Subcutaneous abdominal adipose tissue (tissue), 5 donors: ENCODE measurements around the gene ECD.
"Not testable (repeated sequence)": the region's sequence is repeated elsewhere in the genome, so short reads cannot be mapped to it uniquely, and the experiment has no call there.

Experiments
- H3K27ac ChIP-seq: one replicate; pipeline ENCODE4 v1.7.0; 2013; ENCODE audit warnings: low read depth, mild to moderate bottlenecking, inconsistent platforms, low read length, moderate library complexity
- H3K27me3 ChIP-seq, 5 donors: one replicate each; pipeline ENCODE4 v1.7.0; 2013; ENCODE audit warnings: low read length in 5 of 5, inconsistent platforms in 1 of 5; ENCODE audit not compliant: control insufficient read depth in 5 of 5, insufficient read depth in 4 of 5
- H3K36me3 ChIP-seq, 5 donors: one replicate each; pipeline ENCODE4 v1.7.0; 2013; ENCODE audit warnings: low read length in 5 of 5; ENCODE audit not compliant: control insufficient read depth in 5 of 5, insufficient read depth in 5 of 5
- H3K4me1 ChIP-seq, 5 donors: one replicate each; pipeline ENCODE4 v1.7.0; 2013; ENCODE audit warnings: low read length in 5 of 5, mild to moderate bottlenecking in 3 of 5, moderate library complexity in 1 of 5; ENCODE audit not compliant: control insufficient read depth in 5 of 5, insufficient read depth in 5 of 5
- H3K4me3 ChIP-seq, 5 donors: one replicate each; pipeline ENCODE4 v1.7.0; 2013; ENCODE audit warnings: low read length in 5 of 5, low read depth in 1 of 5
- H3K9ac ChIP-seq, 5 donors: one replicate each; pipeline ENCODE4 v1.7.0; 2013; ENCODE audit warnings: low read length in 5 of 5, mild to moderate bottlenecking in 4 of 5, moderate library complexity in 3 of 5
- H3K9me3 ChIP-seq, 5 donors: one replicate each; pipeline ENCODE4 v1.7.0; 2013; ENCODE audit warnings: low read length in 5 of 5; ENCODE audit not compliant: control insufficient read depth in 5 of 5
- donor health status: healthy.
- donor health status: healthy.
- donor health status: healthy.
- donor health status: healthy.
- donor health status: healthy.

Gene ECD

GRCh38 chr10:73134727-73135126 is 33.1 kb downstream of the ECD start:
- peaks cover 55 to 76% (median 59%) of the 10 kb centered on the region in 5 donors for H3K36me3 ChIP-seq
- H3K4me3 ChIP-seq = no peak overlapping the region
- H3K9me3 ChIP-seq = no peaks in the 10 kb centered on the region
- H3K9ac ChIP-seq = no peak overlapping the region
- no peaks in the 10 kb centered on the region for H3K27me3 ChIP-seq
- H3K27ac ChIP-seq = no peak overlapping the region
- H3K4me1 ChIP-seq = peaks cover 0 to 23% (median 8%) of the 10 kb centered on the region in 5 donors

DNA sequence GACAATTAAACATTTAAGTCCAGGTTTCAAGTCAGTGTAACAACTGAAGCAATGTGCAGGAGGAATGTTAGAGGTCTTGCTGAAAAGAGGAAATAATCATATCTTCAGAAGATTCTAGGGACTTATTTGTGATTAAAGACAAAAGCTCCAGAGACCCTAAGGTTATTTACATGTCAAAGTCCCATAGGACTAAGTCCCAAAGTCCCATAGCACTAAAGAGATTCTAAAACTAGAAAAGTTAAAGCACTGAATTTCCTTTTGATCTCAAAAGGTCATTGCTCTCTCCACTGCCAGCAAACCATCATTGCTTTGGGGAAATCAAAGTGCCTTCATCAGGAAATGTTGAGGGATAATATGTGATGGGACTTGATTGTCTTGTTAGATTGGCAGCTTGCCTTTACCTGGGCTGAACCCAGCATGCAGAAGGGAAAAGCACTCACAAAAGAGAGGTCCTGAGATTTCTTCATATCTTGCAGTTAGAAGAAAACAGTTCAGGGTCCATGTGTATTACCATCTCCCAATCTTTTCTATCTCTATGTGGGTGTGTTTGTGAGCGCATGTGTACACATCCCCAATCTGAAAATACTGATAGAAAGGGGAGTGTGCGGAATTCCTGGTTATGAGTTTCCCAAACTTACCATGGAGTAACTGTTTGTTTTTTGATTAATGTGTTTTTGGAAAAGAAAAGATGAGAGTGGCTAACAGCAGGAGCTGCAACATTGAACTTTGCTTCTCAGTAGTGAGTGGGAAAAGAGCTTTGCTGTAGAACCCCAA is 35.7 kb downstream of the ECD start:
- Histone ChIP-seq H3K9me3 (no peaks in the 10 kb centered on the region), H3K4me1 (peaks cover 0 to 11% (median 3%) of the 10 kb centered on the region in 5 donors), H3K9ac (no peak overlapping the region), H3K4me3 (no peak overlapping the region), H3K27ac (no peak overlapping the region), H3K36me3 (peaks cover 50 to 69% (median 55%) of the 10 kb centered on the region in 5 donors), H3K27me3 (no peaks in the 10 kb centered on the region)

GRCh38 chr10:73131301-73131700 is 36.5 kb downstream of the ECD start:
- Histone ChIP-seq H3K9ac (no peak overlapping the region), H3K27me3 (no peaks in the 10 kb centered on the region), H3K27ac (no peak overlapping the region), H3K9me3 (no peaks in the 10 kb centered on the region), H3K4me3 (no peak overlapping the region), H3K36me3 (peaks cover 50 to 71% (median 56%) of the 10 kb centered on the region in 5 donors), H3K4me1 (peaks cover 0 to 11% (median 3%) of the 10 kb centered on the region in 5 donors)

DNA sequence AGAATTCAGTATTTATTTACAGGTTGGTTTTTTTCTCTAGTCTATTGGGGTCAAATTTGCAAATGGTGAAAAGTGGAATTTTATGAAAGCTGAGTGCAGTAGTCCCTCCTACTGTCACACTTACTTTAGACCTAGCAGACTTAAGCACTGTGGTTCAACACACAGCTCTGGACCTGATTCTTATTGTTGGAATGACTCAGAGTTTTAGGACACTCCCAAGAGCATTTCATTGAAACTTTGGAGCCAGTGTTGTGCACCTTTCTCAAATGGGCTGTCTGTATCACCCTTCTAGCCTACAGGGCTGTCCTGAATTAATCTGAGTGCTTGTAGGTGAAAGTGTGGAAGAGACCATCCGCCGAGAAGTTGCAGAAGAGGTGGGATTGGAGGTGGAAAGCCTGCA is 41.5 kb downstream of the ECD start:
- Histone ChIP-seq H3K9me3 (no peaks in the 10 kb centered on the region), H3K36me3 (peaks cover 22 to 52% (median 33%) of the 10 kb centered on the region in 5 donors), H3K27ac (no peak overlapping the region), H3K9ac (no peak overlapping the region), H3K27me3 (no peaks in the 10 kb centered on the region), H3K4me3 (no peak overlapping the region), H3K4me1 (peaks cover 0 to 3% (median 0%) of the 10 kb centered on the region in 5 donors)

- Histone ChIP-seq H3K4me1 (peaks cover 2 to 9% (median 7%) of the 10 kb centered on the region in 5 donors), H3K4me3 (no peak overlapping the region), H3K36me3 (peaks cover 6 to 28% (median 12%) of the 10 kb centered on the region in 5 donors), H3K27me3 (no peaks in the 10 kb centered on the region), H3K9me3 (no peaks in the 10 kb centered on the region), H3K9ac (no peak overlapping the region), H3K27ac (no peak overlapping the region)
Measured at GRCh38 chr10:73119952-73120351, 47.9 kb downstream of the ECD start.

- no peaks in the 10 kb centered on the region for H3K9me3 ChIP-seq
- H3K4me3 ChIP-seq = no peak overlapping the region
- H3K4me1 ChIP-seq = peaks cover 2 to 9% (median 7%) of the 10 kb centered on the region in 5 donors
- peaks cover 6 to 25% (median 10%) of the 10 kb centered on the region in 5 donors for H3K36me3 ChIP-seq
- H3K27me3 ChIP-seq = no peaks in the 10 kb centered on the region
- no peak overlapping the region for H3K27ac ChIP-seq
- no peak overlapping the region for H3K9ac ChIP-seq
Measured at GRCh38 chr10:73119457-73119856, 48.4 kb downstream of the ECD start.

DNA sequence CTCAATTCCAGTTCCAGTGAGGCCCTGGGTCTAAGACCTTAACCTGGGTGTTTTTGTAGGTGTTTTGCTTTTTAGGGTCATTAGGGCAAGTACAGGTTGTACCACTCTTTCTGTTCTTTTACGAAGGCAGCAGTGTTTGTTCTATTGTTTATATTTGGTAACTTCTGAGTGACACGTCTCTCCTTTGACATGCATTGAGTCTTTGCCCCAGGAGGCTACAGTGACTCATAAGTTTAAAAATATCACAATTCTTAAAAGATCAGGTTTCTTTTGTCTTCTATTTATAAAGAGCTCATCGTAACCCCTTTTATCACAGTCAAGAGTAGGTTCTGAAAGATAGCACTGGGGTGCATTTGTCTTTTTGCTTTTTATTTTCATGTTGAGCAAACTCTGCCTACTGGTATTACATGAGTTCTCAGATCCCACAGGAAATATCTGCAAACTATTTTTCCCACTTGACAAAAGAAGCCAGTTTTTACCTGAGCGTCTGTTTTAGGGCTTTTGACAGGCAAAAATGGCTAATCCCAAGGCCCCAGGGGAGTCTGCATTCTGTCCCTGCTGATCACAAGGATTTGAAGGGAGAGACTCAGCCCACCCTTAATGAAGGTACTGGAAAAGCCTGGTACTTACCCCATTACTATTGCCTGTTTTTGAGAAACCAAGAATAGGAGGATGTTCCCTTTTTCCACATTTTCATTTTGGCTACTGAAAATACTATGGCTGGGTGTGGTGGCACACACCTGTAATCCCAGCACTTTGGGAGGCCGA is 49.6 kb downstream of the ECD start:
- H3K4me1 ChIP-seq = peaks cover 2 to 9% (median 7%) of the 10 kb centered on the region in 5 donors
- no peaks in the 10 kb centered on the region for H3K9me3 ChIP-seq
- peak overlapping the region; percentile 32 for H3K27ac ChIP-seq
- H3K27me3 ChIP-seq = no peaks in the 10 kb centered on the region
- no peak overlapping the region for H3K4me3 ChIP-seq
- peaks cover 0 to 16% (median 5%) of the 10 kb centered on the region in 5 donors for H3K36me3 ChIP-seq
- peak overlapping the region in 1 of 5 donors; percentile 58 for H3K9ac ChIP-seq

DNA sequence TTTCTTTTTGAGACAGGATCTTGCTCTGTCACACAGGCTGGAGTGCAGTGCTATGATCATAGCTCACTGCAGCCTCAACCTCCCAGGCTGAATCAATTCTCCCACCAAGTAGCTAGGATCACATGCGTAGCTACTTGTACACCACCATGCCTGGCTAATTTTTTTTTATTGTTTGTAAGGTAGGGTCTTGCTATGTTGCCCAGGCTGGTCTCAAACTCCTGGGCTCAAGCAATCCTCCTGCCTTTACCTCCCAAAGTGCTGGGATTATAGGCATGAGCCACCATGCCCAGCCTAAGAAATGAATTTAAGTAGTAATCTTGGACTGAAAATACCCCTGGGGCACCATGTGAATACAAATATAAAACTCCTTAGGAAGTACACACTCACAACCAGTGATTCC is 51.8 kb downstream of the ECD start:
- no peak overlapping the region for H3K4me3 ChIP-seq
- no peak overlapping the region for H3K9ac ChIP-seq
- H3K4me1 ChIP-seq = peaks cover 2 to 9% (median 7%) of the 10 kb centered on the region in 5 donors
- H3K9me3 ChIP-seq = no peaks in the 10 kb centered on the region
- H3K27ac ChIP-seq = no peak overlapping the region
- H3K36me3 ChIP-seq = peaks cover 0 to 10% (median 0%) of the 10 kb centered on the region in 5 donors
- H3K27me3 ChIP-seq = no peaks in the 10 kb centered on the region

GRCh38 chr10:73113551-73113950 is 54.3 kb downstream of the ECD start:
- H3K9me3 ChIP-seq = no peaks in the 10 kb centered on the region
- no peak overlapping the region for H3K4me3 ChIP-seq
- peaks cover 4 to 16% (median 7%) of the 10 kb centered on the region in 5 donors for H3K4me1 ChIP-seq
- no peak overlapping the region for H3K9ac ChIP-seq
- H3K27me3 ChIP-seq = no peaks in the 10 kb centered on the region
- H3K36me3 ChIP-seq = peaks cover 0 to 3% (median 0%) of the 10 kb centered on the region in 5 donors
- no peak overlapping the region for H3K27ac ChIP-seq

DNA sequence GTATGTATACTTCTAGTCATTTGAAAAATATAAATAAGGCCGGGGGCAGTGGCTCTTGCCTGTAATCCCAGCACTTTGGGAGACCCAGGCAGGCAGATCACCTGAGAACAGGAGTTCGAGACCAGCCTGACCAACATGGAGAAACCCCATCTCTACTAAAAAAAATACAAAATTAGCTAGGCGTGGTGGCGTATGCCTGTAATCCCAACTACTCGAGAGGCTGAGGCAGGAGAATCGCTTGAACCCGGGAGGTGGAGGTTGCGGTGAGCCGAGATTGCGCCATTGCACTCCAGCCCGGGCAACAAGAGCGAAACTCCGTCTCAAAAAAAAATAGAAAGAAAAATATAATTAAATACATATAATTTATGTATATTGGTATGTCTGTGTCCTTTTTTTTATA is 55.8 kb downstream of the ECD start:
- H3K36me3 ChIP-seq, H3K9me3 ChIP-seq, H3K9ac ChIP-seq, H3K4me3 ChIP-seq, H3K27me3 ChIP-seq, H3K4me1 ChIP-seq: not testable (repeated sequence)
- H3K27ac ChIP-seq = peak overlapping the region; percentile 90
